ENCODE measurements around the gene TNFAIP3.

- TF ChIP-seq POLR2A (IDR thresholded peaks at IDR 0.05), result no peak
- TF ChIP-seq CTCF (IDR thresholded peaks at IDR 0.05), result no peak
Observed at GRCh38 chr6:137824896-137825295, 42.2 kb upstream of the TNFAIP3 start.

Measured in uterus (tissue), 2 donors.